DND-41 (cell line): ENCODE data around the gene AATF.

Experiments
- ATAC-seq: fragments of 200-7000 bp; cut with Tn5 transposase; 3 replicates; pipeline ENCODE4 v1.9.1; 2021; ENCODE audit warnings: low read depth; ENCODE audit not compliant: insufficient read depth
- DNase-seq: peaks from one replicate; pipeline ENCODE4 v3.0.0-alpha.2; 2020
- H2AFZ ChIP-seq: 2 replicates; pipeline ENCODE4 v1.6.0; 2012; ENCODE audit warnings: low read depth, low read length
- H3K27ac ChIP-seq: 2 replicates; pipeline ENCODE4 v1.5.1; 2012; ENCODE audit warnings: low read length, inconsistent platforms
- H3K27me3 ChIP-seq: fragments of 200-600 bp; sonication (generic); 2 replicates; pipeline ENCODE4 v1.6.0; 2012; ENCODE audit warnings: low read length, mild to moderate bottlenecking, inconsistent platforms; ENCODE audit not compliant: insufficient read depth, poor library complexity
- H3K36me3 ChIP-seq: 2 replicates; pipeline ENCODE4 v1.5.1; 2012; ENCODE audit warnings: low read length, inconsistent platforms; ENCODE audit not compliant: insufficient read depth
- H3K4me1 ChIP-seq: 2 replicates; pipeline ENCODE4 v1.5.1; 2012; ENCODE audit warnings: mild to moderate bottlenecking, low read length; ENCODE audit not compliant: insufficient read depth
- H3K4me2 ChIP-seq: 2 replicates; pipeline ENCODE4 v1.6.0; 2012; ENCODE audit warnings: mild to moderate bottlenecking, moderate library complexity, low read length, inconsistent platforms; ENCODE audit not compliant: insufficient read depth
- H3K4me3 ChIP-seq, 2 experiments: fragments of 200-600 bp in 1 of 2; shearing (Covaris generic) in 1 of 2; 2 replicates each; pipeline ENCODE4 v1.5.1; 2012 to 2016; ENCODE audit warnings: inconsistent platforms in 2 of 2, low read length in 2 of 2, mild to moderate bottlenecking in 2 of 2, low read depth in 1 of 2, moderate library complexity in 1 of 2
- H3K79me2 ChIP-seq: 2 replicates; pipeline ENCODE4 v1.6.0; 2012; ENCODE audit warnings: low read length, inconsistent platforms; ENCODE audit not compliant: insufficient read depth
- H3K9ac ChIP-seq: 2 replicates; pipeline ENCODE4 v1.6.0; 2012; ENCODE audit warnings: low read depth, mild to moderate bottlenecking, inconsistent platforms, low read length, moderate library complexity
- H3K9me3 ChIP-seq: 2 replicates; pipeline ENCODE4 v1.5.1; 2012; ENCODE audit warnings: low read length, moderate library complexity, mild to moderate bottlenecking, inconsistent platforms; ENCODE audit not compliant: insufficient read depth, severe bottlenecking
- H4K20me1 ChIP-seq: 2 replicates; pipeline ENCODE4 v1.6.0; 2012; ENCODE audit warnings: low read length; ENCODE audit not compliant: insufficient read depth
- CTCF ChIP-seq: IDR thresholded peaks from 2 replicates; pipeline ENCODE4 v1.5.1; 2012; ENCODE audit warnings: borderline replicate concordance, low read length, moderate library complexity, mild to moderate bottlenecking; ENCODE audit not compliant: poor library complexity, severe bottlenecking; ENCODE audit errors: extremely low read depth
- EZH2 ChIP-seq: IDR thresholded peaks from 3 replicates; pipeline ENCODE4 v1.6.1; 2012; ENCODE audit warnings: borderline replicate concordance, low read depth, mild to moderate bottlenecking, moderate library complexity, low read length, inconsistent platforms; ENCODE audit not compliant: severe bottlenecking

AATF gene

GRCh38 chr17:37087683-37088082 is 138.9 kb downstream of the AATF start:
- Histone ChIP-seq H3K9me3 (no peaks in the 10 kb centered on the region), H3K27me3 (no peaks in the 10 kb centered on the region), H4K20me1 (no peaks in the 10 kb centered on the region; the same call in 1 of the 2 replicates), H3K27ac (no peak overlapping the region), H3K79me2 (no peaks in the 10 kb centered on the region), H3K4me2 (no peak overlapping the region), H2AFZ (no peak overlapping the region), H3K4me3 (no peak overlapping the region), H3K36me3 (peaks cover 67% of the 10 kb centered on the region), H3K4me1 (peaks cover 8% of the 10 kb centered on the region), H3K9ac (no peak overlapping the region)
- TF ChIP-seq CTCF (no peak), EZH2 (no peak)
- DNase-seq (no peak), ATAC-seq (no peak)

GRCh38 chr17:37088459-37088858 is 139.7 kb downstream of the AATF start:
- DNase-seq (no peak), ATAC-seq (no peak)
- Histone ChIP-seq H3K4me2 (no peak overlapping the region), H3K9ac (no peak overlapping the region), H3K9me3 (no peaks in the 10 kb centered on the region), H3K27me3 (no peaks in the 10 kb centered on the region), H3K79me2 (no peaks in the 10 kb centered on the region), H3K4me3 (no peak overlapping the region), H4K20me1 (no peaks in the 10 kb centered on the region; the same call in 1 of the 2 replicates), H3K36me3 (peaks cover 75% of the 10 kb centered on the region), H3K4me1 (peaks cover 8% of the 10 kb centered on the region), H2AFZ (no peak overlapping the region), H3K27ac (no peak overlapping the region)
- TF ChIP-seq EZH2 = no peak
- no peak for TF ChIP-seq CTCF

GRCh38 chr17:37088913-37089312 is 140.2 kb downstream of the AATF start:
- Histone ChIP-seq H2AFZ (no peak overlapping the region), H3K4me2 (no peak overlapping the region), H3K9ac (no peak overlapping the region), H4K20me1 (no peaks in the 10 kb centered on the region; the same call in 1 of the 2 replicates), H3K9me3 (no peaks in the 10 kb centered on the region), H3K4me3 (no peak overlapping the region), H3K79me2 (no peaks in the 10 kb centered on the region), H3K36me3 (peaks cover 79% of the 10 kb centered on the region), H3K4me1 (peaks cover 8% of the 10 kb centered on the region), H3K27me3 (no peaks in the 10 kb centered on the region), H3K27ac (no peak overlapping the region)
- TF ChIP-seq EZH2 (no peak), CTCF (no peak)
- DNase-seq = no peak
- ATAC-seq = no peak

- no peaks in the 10 kb centered on the region; the same call in 1 of the 2 replicates for H4K20me1 ChIP-seq
- peak; percentile 82 for ATAC-seq
- H2AFZ ChIP-seq = no peak overlapping the region
- H3K9ac ChIP-seq = no peak overlapping the region
- H3K27ac ChIP-seq = peak overlapping the region; percentile 42; the same call in 1 of the 2 replicates
- TF ChIP-seq EZH2 (no peak), CTCF (no peak)
- H3K79me2 ChIP-seq = no peaks in the 10 kb centered on the region
- H3K9me3 ChIP-seq = no peaks in the 10 kb centered on the region
- peaks cover 88% of the 10 kb centered on the region for H3K36me3 ChIP-seq
- H3K4me3 ChIP-seq = no peak overlapping the region
- peak; percentile 40 for DNase-seq
- H3K4me2 ChIP-seq = no peak overlapping the region
- H3K4me1 ChIP-seq = peaks cover 8% of the 10 kb centered on the region
- no peaks in the 10 kb centered on the region for H3K27me3 ChIP-seq
Measured at GRCh38 chr17:37089956-37090355, 141.2 kb downstream of the AATF start.
